ENCODE measurements around the gene C4A. TPM values are rescaled to one million over a fixed set of nuclear protein-coding genes. Genes with fewer than 3 reads are reported as not detected.

Gene C4A
- total and polyA plus RNA-seq, 2 of the 13 experiments (the other 11 are each of a cell fraction or from before 2014, with no cell fraction given) = 165 to 478 TPM

GRCh38 chr6:31945507-31946369 lies 36.1 kb upstream of the C4A start, which contains the start of gene CFB (continued):
- TF ChIP-seq HIC2 (CRISPR knock-in tag; IDR thresholded peaks at IDR 0.05; ENCODE audit: low read depth) = peak; percentile 38; the same call in 1 of the 2 replicates
- TF ChIP-seq TEAD2 (CRISPR knock-in tag; IDR thresholded peaks at IDR 0.05) = no peak
- peak in 1 of 2 experiments; percentile 74; a peak in 1 of 4 replicates for TF ChIP-seq REST (IDR thresholded peaks at IDR 0.05; ENCODE audit: borderline replicate concordance in 1 of 2, low read depth in 1 of 2, low read length in 2 of 2)
- TF ChIP-seq ZNF660 (CRISPR knock-in tag; IDR thresholded peaks at IDR 0.05; ENCODE audit: borderline replicate concordance, low read depth) = no peak
- TF ChIP-seq NBN (conservative IDR thresholded peaks at IDR 0.05) = no peak
- TF ChIP-seq ZNF256 (CRISPR knock-in tag; conservative IDR thresholded peaks at IDR 0.05) = no peak; the same call in 1 of the 2 replicates
- no peak for TF ChIP-seq HNRNPUL1 (IDR thresholded peaks at IDR 0.05; ENCODE audit: low read depth, low read length)
- TF ChIP-seq, protein P1, sequence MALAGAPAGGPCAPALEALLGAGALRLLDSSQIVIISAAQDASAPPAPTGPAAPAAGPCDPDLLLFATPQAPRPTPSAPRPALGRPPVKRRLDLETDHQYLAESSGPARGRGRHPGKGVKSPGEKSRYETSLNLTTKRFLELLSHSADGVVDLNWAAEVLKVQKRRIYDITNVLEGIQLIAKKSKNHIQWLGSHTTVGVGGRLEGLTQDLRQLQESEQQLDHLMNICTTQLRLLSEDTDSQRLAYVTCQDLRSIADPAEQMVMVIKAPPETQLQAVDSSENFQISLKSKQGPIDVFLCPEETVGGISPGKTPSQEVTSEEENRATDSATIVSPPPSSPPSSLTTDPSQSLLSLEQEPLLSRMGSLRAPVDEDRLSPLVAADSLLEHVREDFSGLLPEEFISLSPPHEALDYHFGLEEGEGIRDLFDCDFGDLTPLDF (CRISPR knock-in tag; IDR thresholded peaks at IDR 0.05) = no peak
- TF ChIP-seq TP53 (CRISPR knock-in tag; conservative IDR thresholded peaks at IDR 0.05) = no peak
- TF ChIP-seq, protein P2, sequence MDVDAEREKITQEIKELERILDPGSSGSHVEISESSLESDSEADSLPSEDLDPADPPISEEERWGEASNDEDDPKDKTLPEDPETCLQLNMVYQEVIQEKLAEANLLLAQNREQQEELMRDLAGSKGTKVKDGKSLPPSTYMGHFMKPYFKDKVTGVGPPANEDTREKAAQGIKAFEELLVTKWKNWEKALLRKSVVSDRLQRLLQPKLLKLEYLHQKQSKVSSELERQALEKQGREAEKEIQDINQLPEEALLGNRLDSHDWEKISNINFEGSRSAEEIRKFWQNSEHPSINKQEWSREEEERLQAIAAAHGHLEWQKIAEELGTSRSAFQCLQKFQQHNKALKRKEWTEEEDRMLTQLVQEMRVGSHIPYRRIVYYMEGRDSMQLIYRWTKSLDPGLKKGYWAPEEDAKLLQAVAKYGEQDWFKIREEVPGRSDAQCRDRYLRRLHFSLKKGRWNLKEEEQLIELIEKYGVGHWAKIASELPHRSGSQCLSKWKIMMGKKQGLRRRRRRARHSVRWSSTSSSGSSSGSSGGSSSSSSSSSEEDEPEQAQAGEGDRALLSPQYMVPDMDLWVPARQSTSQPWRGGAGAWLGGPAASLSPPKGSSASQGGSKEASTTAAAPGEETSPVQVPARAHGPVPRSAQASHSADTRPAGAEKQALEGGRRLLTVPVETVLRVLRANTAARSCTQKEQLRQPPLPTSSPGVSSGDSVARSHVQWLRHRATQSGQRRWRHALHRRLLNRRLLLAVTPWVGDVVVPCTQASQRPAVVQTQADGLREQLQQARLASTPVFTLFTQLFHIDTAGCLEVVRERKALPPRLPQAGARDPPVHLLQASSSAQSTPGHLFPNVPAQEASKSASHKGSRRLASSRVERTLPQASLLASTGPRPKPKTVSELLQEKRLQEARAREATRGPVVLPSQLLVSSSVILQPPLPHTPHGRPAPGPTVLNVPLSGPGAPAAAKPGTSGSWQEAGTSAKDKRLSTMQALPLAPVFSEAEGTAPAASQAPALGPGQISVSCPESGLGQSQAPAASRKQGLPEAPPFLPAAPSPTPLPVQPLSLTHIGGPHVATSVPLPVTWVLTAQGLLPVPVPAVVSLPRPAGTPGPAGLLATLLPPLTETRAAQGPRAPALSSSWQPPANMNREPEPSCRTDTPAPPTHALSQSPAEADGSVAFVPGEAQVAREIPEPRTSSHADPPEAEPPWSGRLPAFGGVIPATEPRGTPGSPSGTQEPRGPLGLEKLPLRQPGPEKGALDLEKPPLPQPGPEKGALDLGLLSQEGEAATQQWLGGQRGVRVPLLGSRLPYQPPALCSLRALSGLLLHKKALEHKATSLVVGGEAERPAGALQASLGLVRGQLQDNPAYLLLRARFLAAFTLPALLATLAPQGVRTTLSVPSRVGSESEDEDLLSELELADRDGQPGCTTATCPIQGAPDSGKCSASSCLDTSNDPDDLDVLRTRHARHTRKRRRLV (CRISPR knock-in tag; IDR thresholded peaks at IDR 0.05) = peak; percentile 92
- TF ChIP-seq POLR2A (IDR thresholded peaks at IDR 0.05; ENCODE audit: insufficient read depth in 1 of 2, low read depth in 2 of 2, low read length in 2 of 2) = peak in 1 of 2 experiments; percentile 96; a peak in 2 of 4 replicates
- TF ChIP-seq ARID2 (CRISPR knock-in tag; IDR thresholded peaks at IDR 0.05; ENCODE audit: borderline replicate concordance) = no peak

Data from HepG2 (cell line).